GM12878 (cell line): ENCODE data around the gene C21orf58. TPM values are rescaled to one million over a fixed set of nuclear protein-coding genes. Genes with fewer than 3 reads are reported as not detected.

Source experiments
- ATAC-seq: fragments of 200-7000 bp; cut with Tn5 transposase; 3 replicates; pipeline ENCODE4 v1.9.1; 2020; ENCODE audit warnings: mild to moderate bottlenecking, moderate library complexity
- BruUV-seq: library from RNA; stranded (reverse); fragments of 400-500 nt; replicated peaks from 2 replicates; lab custom pipeline; 2021; lab: Mats Ljungman, UMichigan
- CTCF ChIA-PET: fragments of 300-600 bp; sonication (Branson Sonifier 250); formaldehyde crosslinking; extraction: SDS; loops from one replicate; lab custom pipeline; 2021; ENCODE audit warnings: inconsistent platforms; lab: Yijun Ruan, JAX
- POLR2A ChIA-PET: fragments of 350-600 bp; formaldehyde crosslinking; extraction: SDS; loops from one replicate; lab custom pipeline; 2021; ENCODE audit warnings: inconsistent platforms; lab: Charles Lee
- RAD21 ChIA-PET: fragments of 300-600 bp; sonication (Branson Sonifier 250); formaldehyde crosslinking; loops from one replicate; lab custom pipeline; 2023; ENCODE audit warnings: antibody characterized with exemption; ENCODE audit not compliant: unreplicated experiment; lab: Charles Lee
- SMC1A ChIA-PET: fragments of 300-600 bp; sonication (Branson Sonifier 250); formaldehyde crosslinking; loops from one replicate; lab custom pipeline; 2023; ENCODE audit not compliant: unreplicated experiment, uncharacterized antibody; lab: Charles Lee
- DNase-seq: peaks from one replicate; pipeline ENCODE4 v3.0.0-alpha.2; 2011; ENCODE audit warnings: low read depth, low spot score
- FAIRE-seq: peaks from 3 replicates; lab custom pipeline; 2011; peaks lifted over from hg19 to GRCh38; lab: Jason Lieb, UNC
- H2AFZ ChIP-seq: 2 replicates; pipeline ENCODE4 v1.6.0; 2011; ENCODE audit warnings: low read depth, low read length, control low read depth; ENCODE audit not compliant: control insufficient read depth
- H3K27ac ChIP-seq: 2 replicates; pipeline ENCODE4 v1.5.1; 2011; ENCODE audit warnings: control low read depth; ENCODE audit not compliant: control insufficient read depth, insufficient read depth
- H3K27me3 ChIP-seq, 2 experiments: replicated peaks in 1 of 2; 2 replicates each; pipeline versions ENCODE4 v1.6.0 to v1.6.1; 2011; ENCODE audit warnings: low read length in 1 of 2; ENCODE audit not compliant: control insufficient read depth in 2 of 2, insufficient read depth in 2 of 2
- H3K36me3 ChIP-seq, 2 experiments: 2 replicates each; pipeline ENCODE4 v1.5.1; 2011; ENCODE audit warnings: low read length in 1 of 2; ENCODE audit not compliant: control insufficient read depth in 2 of 2, insufficient read depth in 2 of 2
- H3K4me1 ChIP-seq: 2 replicates; pipeline ENCODE4 v1.6.1; 2011; ENCODE audit warnings: mild to moderate bottlenecking, low read length, moderate library complexity, mixed read lengths; ENCODE audit not compliant: control insufficient read depth, insufficient read depth
- H3K4me2 ChIP-seq: 2 replicates; pipeline ENCODE4 v1.6.0; 2011; ENCODE audit warnings: control low read depth; ENCODE audit not compliant: control insufficient read depth, insufficient read depth
- H3K4me3 ChIP-seq: fragments of 200-600 bp; sonication (generic); 2 replicates; pipeline ENCODE4 v1.5.1; 2016
- H3K79me2 ChIP-seq: 2 replicates; pipeline ENCODE4 v1.6.0; 2011; ENCODE audit warnings: low read length; ENCODE audit not compliant: control insufficient read depth, insufficient read depth
- H3K9ac ChIP-seq: 2 replicates; pipeline ENCODE4 v1.8.0; 2011; ENCODE audit warnings: low read length, control low read depth, mixed read lengths; ENCODE audit not compliant: control insufficient read depth, insufficient read depth
- H3K9me3 ChIP-seq: replicated peaks from 3 replicates; pipeline ENCODE4 v1.5.1; 2011; ENCODE audit warnings: mild to moderate bottlenecking, low read length; ENCODE audit not compliant: control insufficient read depth, insufficient read depth
- H4K20me1 ChIP-seq: 2 replicates; pipeline ENCODE4 v1.6.0; 2011; ENCODE audit not compliant: control insufficient read depth, insufficient read depth
- ATF7 ChIP-seq: fragments of 450-650 bp; IDR thresholded peaks from 2 replicates; pipeline ENCODE4 v1.6.1; 2016; ENCODE audit warnings: low read depth, mild to moderate bottlenecking
- BCL11A ChIP-seq: IDR thresholded peaks from 2 replicates; pipeline ENCODE4 v1.6.1; 2011; ENCODE audit warnings: low read depth, low read length
- WGBS: methylation state at CpG from one replicate; pipeline ENCODE4 v1.1.6; 2016; ENCODE audit warnings: low lambda C conversion rate; ENCODE audit not compliant: insufficient replicate concordance, insufficient coverage; ENCODE audit errors: missing lambda C conversion rate; 5-methylcytosine and 5-hydroxymethylcytosine counted together
- in situ Hi-C: fragments of 300-500 bp; cut with MboI; formaldehyde crosslinking; loops from 9 replicates; pipeline ENCODE4 v1.14.3; 2018; ENCODE audit warnings: mixed read lengths
- intact Hi-C: fragments of 100-400 bp; cut with micrococcal nuclease; formaldehyde crosslinking; loops from one replicate; pipeline ENCODE4 v1.14.2; 2022; ENCODE audit not compliant: unreplicated experiment
- polyA plus RNA-seq, 11 experiments: library from polyadenylated mRNA; depleted of rRNA in 4 of 11; unstranded in 6 of 11; stranded (reverse) in 5 of 11; fragments of >200 nt; fragmentation: Nextera tagmentation in 4 of 11; fragmentation: Illumina TruSeq in 1 of 11; extraction: Ambion mirVana in 4 of 11; extraction: Trizol in 1 of 11; gene quantifications; 1 replicate in 1 of 11; 2 replicates in 10 of 11; pipeline versions ENCODE4 v1.2.1 to v1.2.3, GENCODE V29; 2011 to 2016; ENCODE audit warnings: inconsistent platforms in 2 of 11, missing spikeins in 2 of 11, low read depth in 1 of 11
- total RNA-seq, 4 experiments: library from RNA; depleted of rRNA in 3 of 4; stranded (reverse); fragments of >200 nt in 3 of 4; fragmentation: Illumina TruSeq in 1 of 4; extraction: Trizol in 1 of 4; gene quantifications; 2 replicates each; pipeline versions ENCODE4 v1.2.1 to v1.2.3, GENCODE V29; 2013 to 2021
- TF ChIP-seq, protein P1 (sequence below): fragments of 150-350 bp; IDR thresholded peaks from 2 replicates; pipeline ENCODE4 v1.6.1; 2016; ENCODE audit warnings: low read depth, low read length
- TF ChIP-seq, protein P2 (sequence below): fragments of 450-650 bp; IDR thresholded peaks from 2 replicates; pipeline ENCODE4 v1.6.1; 2017; ENCODE audit warnings: mild to moderate bottlenecking

The C21orf58 gene
- total and polyA plus RNA-seq, 10 of the 15 experiments (the other 5 are each of a cell fraction or from before 2014, with no cell fraction given), result 1.1 to 22.3 (median 11.8) TPM

GRCh38 chr21:46304437-46304836 is 19.2 kb downstream of the C21orf58 start:
- DNase-seq, result no peak
- H3K4me2 ChIP-seq, result no peak overlapping the region
- H3K27ac ChIP-seq, result no peak overlapping the region
- no peak overlapping the region for H3K4me3 ChIP-seq
- TF ChIP-seq, protein P1, sequence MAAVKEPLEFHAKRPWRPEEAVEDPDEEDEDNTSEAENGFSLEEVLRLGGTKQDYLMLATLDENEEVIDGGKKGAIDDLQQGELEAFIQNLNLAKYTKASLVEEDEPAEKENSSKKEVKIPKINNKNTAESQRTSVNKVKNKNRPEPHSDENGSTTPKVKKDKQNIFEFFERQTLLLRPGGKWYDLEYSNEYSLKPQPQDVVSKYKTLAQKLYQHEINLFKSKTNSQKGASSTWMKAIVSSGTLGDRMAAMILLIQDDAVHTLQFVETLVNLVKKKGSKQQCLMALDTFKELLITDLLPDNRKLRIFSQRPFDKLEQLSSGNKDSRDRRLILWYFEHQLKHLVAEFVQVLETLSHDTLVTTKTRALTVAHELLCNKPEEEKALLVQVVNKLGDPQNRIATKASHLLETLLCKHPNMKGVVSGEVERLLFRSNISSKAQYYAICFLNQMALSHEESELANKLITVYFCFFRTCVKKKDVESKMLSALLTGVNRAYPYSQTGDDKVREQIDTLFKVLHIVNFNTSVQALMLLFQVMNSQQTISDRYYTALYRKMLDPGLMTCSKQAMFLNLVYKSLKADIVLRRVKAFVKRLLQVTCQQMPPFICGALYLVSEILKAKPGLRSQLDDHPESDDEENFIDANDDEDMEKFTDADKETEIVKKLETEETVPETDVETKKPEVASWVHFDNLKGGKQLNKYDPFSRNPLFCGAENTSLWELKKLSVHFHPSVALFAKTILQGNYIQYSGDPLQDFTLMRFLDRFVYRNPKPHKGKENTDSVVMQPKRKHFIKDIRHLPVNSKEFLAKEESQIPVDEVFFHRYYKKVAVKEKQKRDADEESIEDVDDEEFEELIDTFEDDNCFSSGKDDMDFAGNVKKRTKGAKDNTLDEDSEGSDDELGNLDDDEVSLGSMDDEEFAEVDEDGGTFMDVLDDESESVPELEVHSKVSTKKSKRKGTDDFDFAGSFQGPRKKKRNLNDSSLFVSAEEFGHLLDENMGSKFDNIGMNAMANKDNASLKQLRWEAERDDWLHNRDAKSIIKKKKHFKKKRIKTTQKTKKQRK, result no peak
- TF ChIP-seq BCL11A, result no peak
- no peak for TF ChIP-seq ATF7
- TF ChIP-seq, protein P2, sequence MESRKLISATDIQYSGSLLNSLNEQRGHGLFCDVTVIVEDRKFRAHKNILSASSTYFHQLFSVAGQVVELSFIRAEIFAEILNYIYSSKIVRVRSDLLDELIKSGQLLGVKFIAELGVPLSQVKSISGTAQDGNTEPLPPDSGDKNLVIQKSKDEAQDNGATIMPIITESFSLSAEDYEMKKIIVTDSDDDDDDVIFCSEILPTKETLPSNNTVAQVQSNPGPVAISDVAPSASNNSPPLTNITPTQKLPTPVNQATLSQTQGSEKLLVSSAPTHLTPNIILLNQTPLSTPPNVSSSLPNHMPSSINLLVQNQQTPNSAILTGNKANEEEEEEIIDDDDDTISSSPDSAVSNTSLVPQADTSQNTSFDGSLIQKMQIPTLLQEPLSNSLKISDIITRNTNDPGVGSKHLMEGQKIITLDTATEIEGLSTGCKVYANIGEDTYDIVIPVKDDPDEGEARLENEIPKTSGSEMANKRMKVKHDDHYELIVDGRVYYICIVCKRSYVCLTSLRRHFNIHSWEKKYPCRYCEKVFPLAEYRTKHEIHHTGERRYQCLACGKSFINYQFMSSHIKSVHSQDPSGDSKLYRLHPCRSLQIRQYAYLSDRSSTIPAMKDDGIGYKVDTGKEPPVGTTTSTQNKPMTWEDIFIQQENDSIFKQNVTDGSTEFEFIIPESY, result no peak
- TF ChIP-seq, all 136 proteins: peak for 0
- ATAC-seq (no peak), FAIRE-seq (no peak)
- H3K79me2 ChIP-seq, result no peaks in the 10 kb centered on the region
- no TSS peak for BruUV-seq
- ChIA-PET SMC1A (no interaction called here), CTCF (no interaction called here), RAD21 (no interaction called here), POLR2A (interaction anchor here (0.7 kb wide), 1 partner anchor 238 kb away, joined by 3 read pairs; no protein-coding TSS in a partner anchor)
- 98% methylated on average over 5 of the region's 5 CpGs for WGBS
- intact Hi-C loops (no loop called here), in situ Hi-C loops (no loop called here)
- no peaks in the 10 kb centered on the region for H3K9me3 ChIP-seq
- H3K4me1 ChIP-seq, result no peaks in the 10 kb centered on the region
- no peaks in the 10 kb centered on the region for H4K20me1 ChIP-seq
- H2AFZ ChIP-seq, result no peak overlapping the region
- H3K36me3 ChIP-seq, result peaks cover 3 to 11% of the 10 kb centered on the region in 2 experiments; a peak in 3 of 4 replicates
- H3K27me3 ChIP-seq, result no peaks in the 10 kb centered on the region
- no peak overlapping the region for H3K9ac ChIP-seq
